ENCODE data around the gene CEBPZ. TPM values are rescaled to one million over a fixed set of nuclear protein-coding genes. Genes with fewer than 3 reads are reported as not detected.

CEBPZ gene
- total RNA-seq, 1 experiment from 2014 or later: 146 TPM

DNA sequence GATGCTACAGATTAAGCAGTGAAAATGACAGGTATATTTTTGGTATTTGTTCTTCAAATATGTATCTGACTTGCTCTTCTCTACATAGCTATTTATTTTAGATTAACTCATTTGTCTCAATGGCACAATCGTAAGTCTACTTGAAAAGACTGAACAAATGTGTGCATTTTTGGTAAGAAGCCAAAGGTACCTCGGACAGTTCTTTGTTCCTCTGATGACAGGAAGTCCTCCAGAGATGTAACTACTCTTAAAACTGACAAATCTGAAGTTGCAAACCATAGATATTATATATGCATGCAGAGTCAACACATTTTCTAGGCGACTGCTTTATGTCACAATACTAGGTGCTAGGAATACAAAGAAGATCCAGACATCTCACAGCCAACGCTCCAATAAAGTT is 36.7 kb upstream of the CEBPZ start (continued):
- TF ChIP-seq, protein P1, sequence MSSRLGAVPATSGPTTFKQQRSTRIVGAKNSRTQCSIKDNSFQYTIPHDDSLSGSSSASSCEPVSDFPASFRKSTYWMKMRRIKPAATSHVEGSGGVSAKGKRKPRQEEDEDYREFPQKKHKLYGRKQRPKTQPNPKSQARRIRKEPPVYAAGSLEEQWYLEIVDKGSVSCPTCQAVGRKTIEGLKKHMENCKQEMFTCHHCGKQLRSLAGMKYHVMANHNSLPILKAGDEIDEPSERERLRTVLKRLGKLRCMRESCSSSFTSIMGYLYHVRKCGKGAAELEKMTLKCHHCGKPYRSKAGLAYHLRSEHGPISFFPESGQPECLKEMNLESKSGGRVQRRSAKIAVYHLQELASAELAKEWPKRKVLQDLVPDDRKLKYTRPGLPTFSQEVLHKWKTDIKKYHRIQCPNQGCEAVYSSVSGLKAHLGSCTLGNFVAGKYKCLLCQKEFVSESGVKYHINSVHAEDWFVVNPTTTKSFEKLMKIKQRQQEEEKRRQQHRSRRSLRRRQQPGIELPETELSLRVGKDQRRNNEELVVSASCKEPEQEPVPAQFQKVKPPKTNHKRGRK (CRISPR knock-in tag; IDR thresholded peaks at IDR 0.05; ENCODE audit: borderline replicate concordance): no peak
- TF ChIP-seq SMAD4 (CRISPR knock-in tag; IDR thresholded peaks at IDR 0.05) (no peak), NFYB (CRISPR knock-in tag; conservative IDR thresholded peaks at IDR 0.05; ENCODE audit: low read depth) (no peak)
- TF ChIP-seq, protein P2, sequence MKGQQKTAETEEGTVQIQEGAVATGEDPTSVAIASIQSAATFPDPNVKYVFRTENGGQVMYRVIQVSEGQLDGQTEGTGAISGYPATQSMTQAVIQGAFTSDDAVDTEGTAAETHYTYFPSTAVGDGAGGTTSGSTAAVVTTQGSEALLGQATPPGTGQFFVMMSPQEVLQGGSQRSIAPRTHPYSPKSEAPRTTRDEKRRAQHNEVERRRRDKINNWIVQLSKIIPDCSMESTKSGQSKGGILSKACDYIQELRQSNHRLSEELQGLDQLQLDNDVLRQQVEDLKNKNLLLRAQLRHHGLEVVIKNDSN (CRISPR knock-in tag; IDR thresholded peaks at IDR 0.05): no peak
- TF ChIP-seq, protein P3, sequence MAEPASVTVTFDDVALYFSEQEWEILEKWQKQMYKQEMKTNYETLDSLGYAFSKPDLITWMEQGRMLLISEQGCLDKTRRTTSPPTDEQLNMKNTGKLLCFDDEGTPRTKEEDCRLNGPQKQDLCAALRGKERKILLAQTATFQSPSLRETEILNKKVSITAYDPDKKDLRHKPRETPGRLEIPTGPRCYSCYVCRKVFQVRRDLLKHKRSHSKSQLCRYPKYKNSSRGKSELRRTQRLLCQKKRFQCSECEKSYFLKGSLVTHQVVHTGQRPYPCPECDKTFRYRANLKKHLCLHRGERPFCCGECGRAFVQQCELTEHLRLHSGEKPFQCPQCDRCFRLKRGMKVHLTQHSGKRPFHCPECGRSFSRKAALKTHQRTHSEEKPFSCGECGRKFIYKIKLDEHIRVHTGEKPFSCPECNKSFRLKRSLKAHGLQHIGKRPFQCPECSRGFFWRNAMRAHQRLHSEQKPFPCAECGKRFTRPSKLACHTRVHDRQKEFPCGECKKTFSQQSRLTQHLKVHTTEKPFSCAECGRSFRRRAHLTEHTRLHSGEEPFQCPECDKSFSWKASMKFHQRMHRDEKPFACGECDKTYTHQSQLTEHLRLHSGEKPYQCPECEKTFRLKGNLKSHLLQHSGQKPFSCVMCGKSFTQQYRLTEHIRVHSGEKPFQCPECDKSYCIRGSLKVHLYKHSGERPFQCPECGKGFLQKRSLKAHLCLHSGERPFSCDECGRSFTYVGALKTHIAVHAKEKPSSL (CRISPR knock-in tag; conservative IDR thresholded peaks at IDR 0.05): no peak

DNA sequence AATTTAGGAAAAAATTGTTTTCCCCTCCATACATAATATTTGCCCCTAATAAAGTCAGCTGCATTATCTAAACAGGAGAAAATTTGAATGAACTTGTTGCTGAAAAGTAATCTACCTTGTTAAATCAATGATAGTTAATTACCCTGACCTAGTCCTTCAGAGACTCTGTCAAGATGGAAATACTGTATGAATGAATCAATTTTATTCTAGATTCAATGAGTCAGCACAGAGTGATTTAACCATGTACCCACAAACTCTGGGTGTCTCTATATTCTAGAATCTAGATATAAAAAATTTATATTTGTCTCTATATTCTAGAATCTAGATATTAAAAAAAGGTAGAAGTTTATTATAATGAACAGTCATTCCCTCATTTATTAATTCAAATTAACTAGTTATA is 36.3 kb upstream of the CEBPZ start:
- Mint-ChIP-seq H3K4me3 (no peak overlapping the region), H3K9me3 (no peaks in the 10 kb centered on the region), H3K27me3 (ENCODE audit: low read depth) (no peaks in the 10 kb centered on the region), H3K36me3 (peaks cover 36% of the 10 kb centered on the region), H3K4me1 (peaks cover 34% of the 10 kb centered on the region), H3K27ac (no peak overlapping the region)
- DNase-seq (ENCODE audit: low spot score): no peak
- TF ChIP-seq, protein P4, sequence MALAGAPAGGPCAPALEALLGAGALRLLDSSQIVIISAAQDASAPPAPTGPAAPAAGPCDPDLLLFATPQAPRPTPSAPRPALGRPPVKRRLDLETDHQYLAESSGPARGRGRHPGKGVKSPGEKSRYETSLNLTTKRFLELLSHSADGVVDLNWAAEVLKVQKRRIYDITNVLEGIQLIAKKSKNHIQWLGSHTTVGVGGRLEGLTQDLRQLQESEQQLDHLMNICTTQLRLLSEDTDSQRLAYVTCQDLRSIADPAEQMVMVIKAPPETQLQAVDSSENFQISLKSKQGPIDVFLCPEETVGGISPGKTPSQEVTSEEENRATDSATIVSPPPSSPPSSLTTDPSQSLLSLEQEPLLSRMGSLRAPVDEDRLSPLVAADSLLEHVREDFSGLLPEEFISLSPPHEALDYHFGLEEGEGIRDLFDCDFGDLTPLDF (CRISPR knock-in tag; IDR thresholded peaks at IDR 0.05): no peak
- TF ChIP-seq, protein P5, sequence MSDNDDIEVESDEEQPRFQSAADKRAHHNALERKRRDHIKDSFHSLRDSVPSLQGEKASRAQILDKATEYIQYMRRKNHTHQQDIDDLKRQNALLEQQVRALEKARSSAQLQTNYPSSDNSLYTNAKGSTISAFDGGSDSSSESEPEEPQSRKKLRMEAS (CRISPR knock-in tag; IDR thresholded peaks at IDR 0.05): no peak
- TF ChIP-seq, protein P6, sequence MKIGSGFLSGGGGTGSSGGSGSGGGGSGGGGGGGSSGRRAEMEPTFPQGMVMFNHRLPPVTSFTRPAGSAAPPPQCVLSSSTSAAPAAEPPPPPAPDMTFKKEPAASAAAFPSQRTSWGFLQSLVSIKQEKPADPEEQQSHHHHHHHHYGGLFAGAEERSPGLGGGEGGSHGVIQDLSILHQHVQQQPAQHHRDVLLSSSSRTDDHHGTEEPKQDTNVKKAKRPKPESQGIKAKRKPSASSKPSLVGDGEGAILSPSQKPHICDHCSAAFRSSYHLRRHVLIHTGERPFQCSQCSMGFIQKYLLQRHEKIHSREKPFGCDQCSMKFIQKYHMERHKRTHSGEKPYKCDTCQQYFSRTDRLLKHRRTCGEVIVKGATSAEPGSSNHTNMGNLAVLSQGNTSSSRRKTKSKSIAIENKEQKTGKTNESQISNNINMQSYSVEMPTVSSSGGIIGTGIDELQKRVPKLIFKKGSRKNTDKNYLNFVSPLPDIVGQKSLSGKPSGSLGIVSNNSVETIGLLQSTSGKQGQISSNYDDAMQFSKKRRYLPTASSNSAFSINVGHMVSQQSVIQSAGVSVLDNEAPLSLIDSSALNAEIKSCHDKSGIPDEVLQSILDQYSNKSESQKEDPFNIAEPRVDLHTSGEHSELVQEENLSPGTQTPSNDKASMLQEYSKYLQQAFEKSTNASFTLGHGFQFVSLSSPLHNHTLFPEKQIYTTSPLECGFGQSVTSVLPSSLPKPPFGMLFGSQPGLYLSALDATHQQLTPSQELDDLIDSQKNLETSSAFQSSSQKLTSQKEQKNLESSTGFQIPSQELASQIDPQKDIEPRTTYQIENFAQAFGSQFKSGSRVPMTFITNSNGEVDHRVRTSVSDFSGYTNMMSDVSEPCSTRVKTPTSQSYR (CRISPR knock-in tag; IDR thresholded peaks at IDR 0.05): no peak
- TF ChIP-seq, protein P7, sequence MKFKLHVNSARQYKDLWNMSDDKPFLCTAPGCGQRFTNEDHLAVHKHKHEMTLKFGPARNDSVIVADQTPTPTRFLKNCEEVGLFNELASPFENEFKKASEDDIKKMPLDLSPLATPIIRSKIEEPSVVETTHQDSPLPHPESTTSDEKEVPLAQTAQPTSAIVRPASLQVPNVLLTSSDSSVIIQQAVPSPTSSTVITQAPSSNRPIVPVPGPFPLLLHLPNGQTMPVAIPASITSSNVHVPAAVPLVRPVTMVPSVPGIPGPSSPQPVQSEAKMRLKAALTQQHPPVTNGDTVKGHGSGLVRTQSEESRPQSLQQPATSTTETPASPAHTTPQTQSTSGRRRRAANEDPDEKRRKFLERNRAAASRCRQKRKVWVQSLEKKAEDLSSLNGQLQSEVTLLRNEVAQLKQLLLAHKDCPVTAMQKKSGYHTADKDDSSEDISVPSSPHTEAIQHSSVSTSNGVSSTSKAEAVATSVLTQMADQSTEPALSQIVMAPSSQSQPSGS (CRISPR knock-in tag; IDR thresholded peaks at IDR 0.05; ENCODE audit: borderline replicate concordance, low read depth): no peak
- no peak for TF ChIP-seq CREB1 (CRISPR knock-in tag; IDR thresholded peaks at IDR 0.05)
- no peak for TF ChIP-seq NR2C2 (CRISPR knock-in tag; IDR thresholded peaks at IDR 0.05)
- TF ChIP-seq TEAD4 (CRISPR knock-in tag; IDR thresholded peaks at IDR 0.05): no peak
- TF ChIP-seq, protein P8, sequence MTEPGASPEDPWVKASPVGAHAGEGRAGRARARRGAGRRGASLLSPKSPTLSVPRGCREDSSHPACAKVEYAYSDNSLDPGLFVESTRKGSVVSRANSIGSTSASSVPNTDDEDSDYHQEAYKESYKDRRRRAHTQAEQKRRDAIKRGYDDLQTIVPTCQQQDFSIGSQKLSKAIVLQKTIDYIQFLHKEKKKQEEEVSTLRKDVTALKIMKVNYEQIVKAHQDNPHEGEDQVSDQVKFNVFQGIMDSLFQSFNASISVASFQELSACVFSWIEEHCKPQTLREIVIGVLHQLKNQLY (CRISPR knock-in tag; IDR thresholded peaks at IDR 0.05): no peak
- no peak for TF ChIP-seq ZNF416 (CRISPR knock-in tag; IDR thresholded peaks at IDR 0.05)
- TF ChIP-seq, protein P9, sequence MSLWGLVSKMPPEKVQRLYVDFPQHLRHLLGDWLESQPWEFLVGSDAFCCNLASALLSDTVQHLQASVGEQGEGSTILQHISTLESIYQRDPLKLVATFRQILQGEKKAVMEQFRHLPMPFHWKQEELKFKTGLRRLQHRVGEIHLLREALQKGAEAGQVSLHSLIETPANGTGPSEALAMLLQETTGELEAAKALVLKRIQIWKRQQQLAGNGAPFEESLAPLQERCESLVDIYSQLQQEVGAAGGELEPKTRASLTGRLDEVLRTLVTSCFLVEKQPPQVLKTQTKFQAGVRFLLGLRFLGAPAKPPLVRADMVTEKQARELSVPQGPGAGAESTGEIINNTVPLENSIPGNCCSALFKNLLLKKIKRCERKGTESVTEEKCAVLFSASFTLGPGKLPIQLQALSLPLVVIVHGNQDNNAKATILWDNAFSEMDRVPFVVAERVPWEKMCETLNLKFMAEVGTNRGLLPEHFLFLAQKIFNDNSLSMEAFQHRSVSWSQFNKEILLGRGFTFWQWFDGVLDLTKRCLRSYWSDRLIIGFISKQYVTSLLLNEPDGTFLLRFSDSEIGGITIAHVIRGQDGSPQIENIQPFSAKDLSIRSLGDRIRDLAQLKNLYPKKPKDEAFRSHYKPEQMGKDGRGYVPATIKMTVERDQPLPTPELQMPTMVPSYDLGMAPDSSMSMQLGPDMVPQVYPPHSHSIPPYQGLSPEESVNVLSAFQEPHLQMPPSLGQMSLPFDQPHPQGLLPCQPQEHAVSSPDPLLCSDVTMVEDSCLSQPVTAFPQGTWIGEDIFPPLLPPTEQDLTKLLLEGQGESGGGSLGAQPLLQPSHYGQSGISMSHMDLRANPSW (CRISPR knock-in tag; conservative IDR thresholded peaks at IDR 0.05; ENCODE audit: low read depth): no peak
- TF ChIP-seq ZBTB21 (CRISPR knock-in tag; IDR thresholded peaks at IDR 0.05; ENCODE audit: borderline replicate concordance): no peak
- ChIA-PET POLR2A (no interaction called here), CTCF (no interaction called here)
- no peak for ATAC-seq
